Measurements from ENCODE around the gene CSAD. TPM values are rescaled to one million over a fixed set of nuclear protein-coding genes. Genes with fewer than 3 reads are reported as not detected.
A peak's percentile ranks its signal among the peaks of the same experiment; 100 is the strongest.

Gene CSAD, protein sequence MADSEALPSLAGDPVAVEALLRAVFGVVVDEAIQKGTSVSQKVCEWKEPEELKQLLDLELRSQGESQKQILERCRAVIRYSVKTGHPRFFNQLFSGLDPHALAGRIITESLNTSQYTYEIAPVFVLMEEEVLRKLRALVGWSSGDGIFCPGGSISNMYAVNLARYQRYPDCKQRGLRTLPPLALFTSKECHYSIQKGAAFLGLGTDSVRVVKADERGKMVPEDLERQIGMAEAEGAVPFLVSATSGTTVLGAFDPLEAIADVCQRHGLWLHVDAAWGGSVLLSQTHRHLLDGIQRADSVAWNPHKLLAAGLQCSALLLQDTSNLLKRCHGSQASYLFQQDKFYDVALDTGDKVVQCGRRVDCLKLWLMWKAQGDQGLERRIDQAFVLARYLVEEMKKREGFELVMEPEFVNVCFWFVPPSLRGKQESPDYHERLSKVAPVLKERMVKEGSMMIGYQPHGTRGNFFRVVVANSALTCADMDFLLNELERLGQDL
- 54.5 TPM for polyA plus RNA-seq (ENCODE audit: insufficient read length)

DNA sequence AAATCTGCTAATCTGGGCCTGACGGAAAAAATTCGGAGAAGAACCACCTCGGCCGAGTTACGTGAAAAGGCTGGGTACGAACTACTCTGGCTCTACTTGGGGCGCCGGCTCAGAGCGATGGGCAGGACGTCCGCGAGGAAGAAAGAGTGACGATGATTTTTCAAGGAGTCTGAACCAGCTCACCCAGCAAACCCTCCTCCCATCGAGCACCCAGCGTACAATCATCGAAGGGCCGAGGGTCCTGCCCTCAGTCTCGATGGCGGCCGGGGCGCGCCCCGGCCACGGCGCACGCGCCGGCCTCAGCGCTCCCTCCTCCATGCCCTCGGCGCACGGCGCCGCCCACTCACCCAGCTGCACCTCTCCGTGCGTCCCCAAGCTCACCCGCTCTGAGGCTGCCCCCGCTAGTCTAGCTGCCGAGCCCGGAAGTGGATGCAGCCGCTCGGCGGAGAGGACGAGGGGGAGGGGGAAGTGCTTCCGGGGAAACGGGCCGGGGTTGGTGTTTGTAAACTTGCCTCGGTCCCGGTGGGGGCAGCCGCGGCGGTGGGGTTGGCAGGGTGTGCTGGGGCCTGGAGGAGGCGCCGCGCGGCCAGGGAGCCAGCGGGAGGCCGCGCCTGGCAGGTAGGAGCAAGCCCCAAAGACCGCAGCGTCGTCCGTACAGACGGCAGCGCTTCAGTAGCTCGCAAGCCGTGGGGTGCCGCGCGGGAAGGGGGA is at the start of gene CSAD, which contains the start of gene ZNF740:
Gene CSAD (minus strand): TSS at position 706 of the 711 bp plus-strand sequence. CDS start 7,455 bp downstream, outside the sequence.
Gene ZNF740 (plus strand): TSS at position 503 of the 711 bp plus-strand sequence. CDS start 1,262 bp downstream, outside the sequence.
- peak; percentile 96 for DNase-seq (ENCODE audit: low read depth)

DNA sequence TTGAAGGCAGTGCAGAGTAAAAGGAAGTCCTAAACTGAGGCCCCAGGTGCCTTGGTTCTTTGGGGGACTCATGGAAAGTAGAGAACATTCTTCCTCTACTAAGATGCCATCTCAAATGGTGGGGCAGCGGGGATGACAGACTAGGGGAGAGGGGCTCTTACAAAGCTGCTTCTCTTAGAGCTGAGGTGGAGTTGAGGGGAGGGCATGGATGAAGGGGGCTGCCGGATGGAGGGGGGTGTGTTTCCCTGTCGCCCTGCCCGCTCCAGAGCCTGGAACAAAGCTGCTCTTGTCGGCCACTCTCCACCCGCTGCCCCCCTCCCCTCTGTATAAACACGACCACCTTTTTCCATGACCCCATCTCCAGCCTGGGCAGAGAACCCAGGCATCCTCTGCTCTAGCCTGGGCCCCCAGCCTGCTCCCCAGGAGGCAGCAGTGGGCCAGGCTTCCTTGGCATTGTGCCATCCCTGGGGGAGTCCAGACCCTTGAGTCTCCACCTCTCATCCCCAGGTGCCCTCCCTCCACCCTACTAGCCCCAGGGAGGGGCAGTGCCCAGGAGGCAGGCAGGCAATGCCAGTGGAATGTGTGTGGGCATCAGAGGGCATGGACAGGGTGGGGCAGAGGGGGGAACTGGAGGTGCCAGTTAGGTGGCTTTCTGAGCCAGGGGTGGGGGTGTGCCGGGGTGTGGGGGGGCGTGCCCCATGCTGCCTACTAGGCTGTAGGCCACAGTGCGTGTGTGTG is 49.6 kb upstream of the CSAD start:
- no peak for DNase-seq (ENCODE audit: low read depth)

DNA sequence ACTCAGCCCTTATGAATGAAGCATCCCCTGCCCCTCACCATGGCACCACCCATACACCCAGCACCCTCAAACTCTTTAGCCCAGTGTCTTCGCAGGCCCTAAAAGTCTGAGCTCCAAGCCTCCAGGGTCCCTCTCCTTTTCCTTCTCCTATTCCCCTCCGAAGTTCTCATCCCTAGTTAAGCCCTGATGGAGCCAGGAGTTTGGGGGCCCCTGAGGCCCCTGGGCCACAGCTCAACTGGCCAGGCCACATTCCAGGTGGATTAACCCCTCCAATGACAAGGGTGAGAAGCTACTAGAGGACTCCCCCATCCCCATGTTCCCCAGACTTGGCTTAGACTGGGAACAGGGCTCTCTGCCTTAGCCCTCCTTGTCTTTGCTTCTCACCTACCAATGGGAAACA is 48.7 kb upstream of the CSAD start:
- no peak for DNase-seq (ENCODE audit: low read depth)

DNA sequence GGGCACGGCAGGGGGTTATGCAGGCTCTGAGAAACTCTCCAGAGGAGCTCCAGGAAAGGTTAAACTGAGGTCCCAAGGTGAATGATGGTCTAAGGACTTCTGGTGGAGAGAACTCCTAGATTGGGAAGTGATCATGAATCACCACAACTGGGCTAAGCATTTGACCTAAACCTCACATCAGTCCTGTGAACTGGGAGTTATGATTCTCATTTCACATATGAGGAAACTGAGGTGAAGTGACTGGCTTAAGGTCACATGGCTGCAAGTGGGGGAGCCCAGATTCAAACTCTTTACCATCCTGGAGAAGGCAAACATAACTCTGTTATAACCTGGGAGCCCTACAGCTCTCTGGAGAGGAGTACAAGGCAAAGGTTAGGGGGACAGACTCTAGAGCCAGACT is 47.1 kb upstream of the CSAD start:
- DNase-seq (ENCODE audit: low read depth) = no peak

DNA sequence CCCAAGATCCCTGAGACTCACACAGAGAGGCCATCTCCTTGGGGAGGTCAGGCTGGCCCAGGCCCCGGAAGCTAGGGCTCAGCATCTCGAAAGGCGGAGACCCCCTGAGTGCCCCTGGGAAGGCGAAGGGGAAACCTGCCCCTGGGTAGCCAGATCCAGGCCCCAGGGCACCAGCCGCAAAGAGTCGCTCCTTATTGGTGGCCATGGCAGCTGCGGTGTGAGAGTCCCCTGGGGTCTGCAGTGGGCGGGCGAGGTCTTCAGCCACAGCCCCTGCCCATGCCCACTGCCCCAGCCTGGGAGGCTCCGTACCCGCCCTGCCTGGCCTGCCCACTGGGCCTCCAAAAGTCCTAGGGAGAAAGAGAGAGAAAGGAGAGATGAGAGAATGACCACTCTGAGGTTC is 46.6 kb upstream of the CSAD start:
- DNase-seq (ENCODE audit: low read depth) = no peak

DNA sequence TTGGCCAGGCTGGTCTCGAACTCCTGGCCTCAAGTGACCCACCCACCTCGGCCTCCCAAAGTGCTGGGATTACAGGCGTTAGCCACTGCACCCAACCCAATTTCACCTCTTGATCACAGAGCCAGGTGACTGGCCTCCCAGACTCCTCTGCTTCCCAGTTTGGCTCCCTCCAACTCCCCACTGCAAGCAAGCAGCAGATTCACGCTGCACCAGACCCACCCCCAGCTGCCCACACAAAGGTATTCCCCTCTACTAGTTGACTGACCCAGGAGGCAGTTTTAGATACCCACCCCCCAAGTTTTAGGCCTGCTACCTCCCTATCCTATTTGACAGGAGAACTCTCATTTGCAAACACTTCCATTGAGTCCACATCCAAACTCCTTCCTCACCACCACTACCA is 46.1 kb upstream of the CSAD start:
- DNase-seq (ENCODE audit: low read depth) = no peak

DNA sequence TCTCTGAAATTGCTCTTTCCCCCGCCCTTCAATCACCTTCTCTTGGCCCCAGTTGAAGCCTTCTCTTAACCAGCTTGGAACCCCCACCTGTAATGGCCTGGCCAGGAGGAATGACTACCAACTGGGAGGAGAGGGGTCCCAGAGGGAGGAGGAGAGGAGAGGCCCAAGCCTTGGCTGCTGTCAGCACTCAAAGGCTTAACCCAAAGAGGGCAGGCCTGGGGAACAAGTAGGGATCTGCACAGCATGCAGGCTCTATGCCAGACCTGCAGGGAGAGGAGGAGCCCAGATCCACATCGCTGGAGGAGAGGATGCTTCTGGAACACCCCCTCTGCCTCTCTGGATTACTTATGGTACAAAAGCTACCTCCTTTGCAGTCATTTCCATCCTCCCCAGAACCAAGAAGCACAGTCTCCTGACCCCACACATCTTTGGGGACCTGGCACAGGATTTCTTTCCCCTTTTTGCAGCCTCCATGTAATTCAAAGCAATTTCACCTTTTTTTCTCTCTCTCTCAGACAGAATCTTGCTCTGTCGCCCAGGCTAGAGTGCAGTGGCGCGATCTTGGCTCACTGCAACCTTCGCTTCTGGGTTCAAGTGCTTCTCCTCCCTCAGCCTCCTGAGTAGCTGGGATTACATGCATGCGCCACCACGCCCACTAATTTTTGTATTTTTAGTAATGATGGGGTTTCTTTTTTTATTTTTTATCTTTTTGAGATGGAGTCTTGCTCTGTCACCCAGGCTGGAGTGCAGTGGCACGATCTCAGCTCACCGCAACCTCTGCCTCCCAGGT is 45.1 kb upstream of the CSAD start:
- no peak for DNase-seq (ENCODE audit: low read depth)

DNA sequence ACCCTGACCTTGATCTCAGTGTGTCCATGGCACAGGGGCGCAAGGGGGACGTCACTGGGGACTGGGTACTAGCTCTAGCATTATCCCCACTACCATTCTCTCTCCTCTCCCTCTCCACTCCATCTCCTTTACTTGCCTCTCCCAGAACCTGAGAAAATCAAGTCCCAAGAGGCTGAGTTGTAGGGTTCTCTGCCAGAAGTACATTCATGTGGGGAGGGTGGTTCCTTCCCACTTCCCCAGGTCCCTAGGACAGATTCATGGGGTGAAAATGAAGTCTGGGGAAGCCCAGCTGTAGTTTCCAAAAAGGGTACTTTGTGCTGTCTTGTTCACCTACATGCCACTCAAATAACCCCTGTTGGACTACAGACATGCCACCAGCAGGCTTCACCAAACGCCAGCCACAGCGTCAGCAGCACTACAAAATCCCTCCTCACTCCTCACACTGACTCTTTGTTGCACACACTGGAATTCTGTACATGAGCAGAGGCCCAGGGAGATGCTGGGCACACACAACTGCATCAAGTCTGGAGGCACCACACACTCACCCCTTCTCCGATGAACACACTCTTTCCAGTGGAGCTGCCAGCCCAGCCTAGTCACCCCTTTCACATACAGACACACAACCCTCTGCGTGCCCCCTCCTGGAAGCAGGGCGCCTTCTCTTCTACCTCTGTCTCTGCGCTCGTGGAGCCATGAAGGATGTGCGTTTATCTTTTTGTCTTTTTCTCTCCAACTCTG is 44.3 kb upstream of the CSAD start:
- no peak for DNase-seq (ENCODE audit: low read depth)

DNA sequence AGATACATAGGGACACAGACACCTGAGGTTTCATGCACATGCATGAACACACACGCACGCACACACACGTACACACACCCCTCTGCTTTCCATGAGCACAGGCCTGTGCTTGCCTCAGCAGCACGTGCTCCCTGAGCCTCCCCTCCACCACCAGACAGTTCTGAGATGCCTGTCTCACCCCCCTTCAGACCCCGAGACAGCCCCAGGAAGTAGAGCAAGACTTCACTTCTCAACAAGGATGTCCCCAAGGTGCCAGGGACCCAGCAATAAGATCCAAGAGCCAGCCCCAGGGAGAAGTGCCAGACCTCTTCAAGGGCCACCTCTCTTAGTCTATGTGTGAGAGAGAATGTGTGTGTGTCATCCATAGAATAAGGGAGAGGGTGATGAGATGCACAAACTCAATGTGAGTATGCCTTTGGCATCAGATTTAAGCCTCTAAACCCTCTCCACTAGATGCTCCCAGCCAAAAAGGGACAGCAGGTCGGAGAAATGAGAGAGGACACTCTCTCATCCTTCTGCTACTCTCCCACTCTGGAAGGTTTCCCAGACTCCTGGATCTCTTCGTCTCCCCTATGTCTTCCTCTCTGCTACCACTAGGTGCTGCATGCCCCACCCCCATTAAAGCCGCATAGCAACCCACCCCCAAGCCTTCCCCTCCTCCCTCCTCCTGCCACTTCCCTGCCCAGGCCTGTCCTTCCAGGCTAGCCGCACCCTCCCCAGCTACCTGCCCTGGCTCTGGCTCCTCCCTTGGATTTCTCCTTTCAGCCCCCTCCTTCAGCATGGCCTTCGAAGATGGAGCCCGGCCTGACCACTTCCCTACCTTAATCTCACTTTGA is 43.6 kb upstream of the CSAD start:
- no peak for DNase-seq (ENCODE audit: low read depth)

DNA sequence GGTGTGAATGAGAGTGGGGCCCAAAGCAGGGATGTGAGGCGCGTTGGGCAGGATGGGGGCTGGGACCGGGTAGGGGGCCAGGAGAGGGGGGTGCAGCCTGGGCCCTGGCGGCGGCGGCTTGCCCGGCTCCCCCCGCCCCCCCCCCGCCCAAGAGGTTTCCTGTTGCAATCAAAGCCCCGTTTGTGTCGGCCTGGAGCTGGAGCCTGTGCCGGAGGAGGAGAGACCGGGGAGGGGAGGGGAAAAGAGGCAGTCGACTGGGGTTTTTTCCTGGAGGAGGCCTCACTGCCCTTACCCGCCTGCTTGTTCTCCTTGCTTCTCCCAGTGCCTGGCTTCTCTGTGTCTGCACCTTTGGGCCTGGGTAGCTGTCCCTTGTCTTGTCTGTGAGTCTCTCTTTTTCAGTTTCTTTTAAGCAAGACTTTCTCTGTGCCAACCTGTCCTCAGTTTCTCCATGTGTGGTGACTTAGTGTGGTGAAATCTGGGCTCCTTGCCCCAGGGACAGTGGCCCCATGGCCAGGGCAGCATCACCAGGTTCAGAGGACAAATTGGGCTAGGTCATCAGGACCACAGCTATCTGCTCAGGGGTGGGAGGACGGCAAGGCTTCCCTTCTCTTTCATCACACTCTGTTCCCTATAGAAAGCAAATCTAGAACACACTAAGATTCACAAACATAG is 42.8 kb upstream of the CSAD start:
- DNase-seq (ENCODE audit: low read depth) = no peak

DNA sequence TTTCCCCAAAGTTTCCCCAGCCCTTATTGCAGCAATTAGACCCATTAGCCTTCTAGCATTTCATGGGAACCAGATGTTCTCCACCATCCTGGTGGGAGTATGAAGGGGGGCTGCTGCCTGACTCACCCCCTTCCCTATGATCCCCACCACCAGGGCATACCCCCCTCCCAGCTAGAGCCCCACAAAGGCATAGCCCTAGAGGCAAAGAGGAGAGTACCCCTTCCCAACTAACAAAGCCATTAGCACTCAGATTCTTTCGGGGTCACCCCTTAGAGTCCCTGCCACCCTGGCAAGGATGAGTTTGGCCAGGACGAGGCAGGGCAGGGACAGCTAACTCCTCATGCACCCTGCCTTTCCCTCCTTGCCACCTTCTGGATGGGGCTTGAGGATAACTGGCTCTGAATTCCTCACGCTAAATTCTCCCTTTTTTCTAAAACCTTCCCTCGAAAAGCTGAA is 42.1 kb upstream of the CSAD start:
- DNase-seq (ENCODE audit: low read depth) = no peak

DNA sequence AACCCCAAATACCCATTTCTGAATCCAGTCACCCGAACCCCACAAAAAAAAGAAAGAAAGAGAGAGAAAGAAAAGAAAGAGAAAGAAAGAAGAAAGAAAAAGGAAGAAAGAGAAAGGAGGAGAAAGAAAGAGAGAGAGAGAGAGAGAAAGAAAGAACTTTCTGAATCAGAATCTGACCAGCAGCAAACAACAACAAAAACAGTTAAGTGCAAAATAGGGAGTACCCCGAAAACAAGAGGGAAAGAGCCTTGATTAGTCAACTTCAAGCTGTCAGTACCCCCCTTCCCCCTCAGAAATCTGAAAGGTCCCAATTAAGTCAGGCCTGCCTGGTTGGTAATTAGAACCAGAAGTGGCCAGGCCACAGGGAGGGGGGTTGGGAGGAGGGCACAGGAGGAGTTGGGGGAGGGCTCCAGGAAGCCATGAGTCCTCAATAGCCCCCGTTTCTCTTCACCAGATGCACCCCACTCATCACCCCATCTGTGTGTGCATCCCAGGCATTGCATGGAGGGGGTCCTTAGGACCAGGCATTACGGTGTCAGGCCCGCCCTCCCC is 41.5 kb upstream of the CSAD start:
- no peak for DNase-seq (ENCODE audit: low read depth)

DNA sequence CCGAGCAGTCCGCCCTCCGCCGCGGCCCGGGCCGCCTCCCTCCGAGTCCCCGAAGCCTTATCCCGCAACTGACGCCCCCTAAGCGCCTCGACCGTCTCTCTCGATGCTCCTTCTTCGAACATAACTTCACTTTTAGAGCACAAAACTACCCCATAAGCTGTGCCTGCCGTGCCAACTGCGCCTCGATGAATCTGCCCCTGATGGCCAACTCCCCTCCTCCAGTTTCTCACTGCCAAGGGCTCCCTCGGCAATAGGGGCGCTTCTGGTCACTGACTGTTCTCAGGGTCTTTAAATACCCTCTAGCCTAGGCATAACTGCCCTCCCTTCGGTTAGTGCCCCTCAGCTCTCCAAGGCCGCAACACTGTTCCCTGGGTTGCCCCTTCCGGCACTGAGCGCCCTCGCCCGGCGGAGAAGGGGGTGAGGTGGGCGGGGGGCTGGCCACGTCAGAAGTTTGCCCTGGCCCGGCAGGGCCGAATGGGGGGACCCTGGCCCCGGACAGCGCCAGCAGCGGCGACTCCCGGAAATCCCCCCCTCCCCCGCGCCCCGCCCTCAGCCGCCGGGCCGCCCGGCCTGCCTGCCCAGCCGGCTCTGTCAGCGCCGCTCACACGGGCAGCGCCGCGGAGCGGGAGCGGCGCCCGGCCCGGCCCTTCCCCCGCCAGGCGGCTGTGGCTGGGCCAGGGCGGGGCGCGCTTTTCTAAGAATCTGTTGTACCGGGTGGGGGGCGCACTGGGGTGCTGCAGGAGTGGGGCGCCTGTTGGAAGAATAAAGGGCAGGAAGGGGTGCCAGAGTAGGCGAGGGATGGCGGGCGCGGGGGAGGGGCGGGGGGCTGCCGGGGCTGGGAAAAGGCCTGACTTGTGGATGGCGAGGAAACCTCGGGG is 40.7 kb upstream of the CSAD start:
- DNase-seq (ENCODE audit: low read depth) = no peak

DNA sequence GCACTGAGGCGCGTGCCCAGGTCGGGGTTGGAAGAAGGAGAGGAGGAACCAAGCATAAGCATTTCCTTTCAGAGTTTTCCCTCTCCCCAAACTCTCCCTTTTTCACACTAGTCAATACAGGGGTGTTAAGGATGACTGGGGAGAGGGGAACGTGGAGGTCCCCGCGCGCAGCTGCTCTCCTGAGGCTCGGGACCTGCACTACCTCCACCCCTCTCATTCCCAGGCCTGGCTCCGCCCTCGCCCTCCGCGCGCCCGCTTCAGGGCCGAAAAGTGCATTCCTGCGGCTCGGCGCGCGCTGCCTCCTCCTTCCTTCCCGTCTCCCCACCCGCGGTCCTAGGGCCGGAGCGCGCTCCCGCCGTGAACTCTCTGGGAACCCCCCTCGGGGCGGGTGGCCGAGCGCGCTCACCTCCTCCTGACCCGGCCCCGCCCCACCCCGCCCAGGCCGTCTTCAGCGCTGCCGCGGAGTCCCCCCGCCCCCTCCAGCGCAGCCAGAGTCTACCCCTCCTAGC is 40.0 kb upstream of the CSAD start:
- DNase-seq (ENCODE audit: low read depth) = peak; percentile 55

DNA sequence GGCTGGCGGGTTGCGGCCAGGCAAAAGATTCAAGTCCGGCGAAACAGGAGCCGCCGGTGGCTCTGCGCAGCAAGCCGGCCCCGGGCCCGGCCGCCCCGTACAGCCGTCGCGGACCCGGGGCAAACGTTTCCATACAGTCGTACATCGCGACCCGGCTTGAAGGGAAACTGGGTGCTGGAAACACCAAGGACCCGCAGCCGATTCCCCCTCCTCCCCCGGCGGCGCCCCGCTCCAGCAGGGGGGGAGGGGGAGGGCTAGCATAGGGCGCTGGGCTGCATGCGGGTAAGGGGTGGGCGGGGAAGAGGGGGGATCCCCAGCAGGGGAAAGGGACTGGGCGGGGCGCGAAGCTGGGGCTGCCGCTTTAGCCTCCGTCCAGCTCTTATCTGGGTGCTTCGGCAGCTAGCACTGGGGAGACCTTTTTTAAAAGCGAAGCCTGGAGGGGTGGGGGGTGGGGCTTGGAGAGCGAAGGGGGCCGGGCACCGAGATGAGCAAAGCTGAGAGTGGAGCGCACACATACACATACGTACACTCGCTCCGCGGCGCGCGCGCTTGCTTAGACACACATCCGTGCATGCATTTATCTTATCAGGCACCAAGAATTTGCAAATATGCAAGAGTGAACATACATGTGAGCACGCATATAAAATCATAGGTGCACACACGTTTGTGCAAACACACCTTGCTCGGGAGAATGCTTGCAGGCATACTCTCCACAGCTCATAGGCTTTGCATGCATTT is 39.4 kb upstream of the CSAD start:
- DNase-seq (ENCODE audit: low read depth) = no peak

DNA sequence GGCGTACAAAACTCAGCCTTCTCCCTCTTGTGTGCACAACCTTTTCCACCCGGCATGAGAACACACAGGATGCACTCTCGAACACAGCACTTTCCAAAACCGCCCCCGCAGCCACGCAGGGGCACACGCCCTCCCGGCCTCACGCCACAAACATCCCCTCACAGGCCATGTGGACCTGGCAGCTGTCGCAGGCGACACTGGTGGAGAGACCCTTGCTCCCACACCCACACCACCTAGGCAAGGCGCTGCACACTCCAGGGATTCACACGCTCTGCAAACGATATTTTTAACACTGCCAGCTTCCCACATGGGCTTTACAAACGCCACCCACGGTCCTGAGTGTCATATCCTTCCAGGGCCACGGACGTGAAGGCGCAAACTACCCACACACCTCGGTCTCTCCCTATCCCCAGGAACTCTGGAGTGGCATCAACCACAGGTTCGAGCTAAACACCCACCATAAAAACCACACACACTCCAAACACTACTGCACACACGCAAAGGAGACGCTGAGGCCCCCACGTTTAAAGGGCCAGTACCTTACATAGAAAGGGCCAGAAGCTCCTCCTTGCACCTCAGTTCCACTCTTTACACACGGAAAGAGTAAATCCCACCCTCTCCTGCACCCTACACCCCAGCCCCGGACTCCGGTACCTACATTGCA is 38.7 kb upstream of the CSAD start:
- no peak for DNase-seq (ENCODE audit: low read depth)

Data from forelimb muscle (tissue), 1 donor.